NCI-H146 treated with DMSO at 0.1 percent for 48 hours (cell line): Measurements from ENCODE around the gene CAST.
"Not testable (repeated sequence)": the region's sequence is repeated elsewhere in the genome, so short reads cannot be mapped to it uniquely, and the experiment has no call there.

Source experiments
- DNase-seq: peaks from one replicate; lab custom pipeline; 2025; ENCODE audit not compliant: unreplicated experiment; lab: John Stamatoyannopoulos, UW

Gene CAST

DNA sequence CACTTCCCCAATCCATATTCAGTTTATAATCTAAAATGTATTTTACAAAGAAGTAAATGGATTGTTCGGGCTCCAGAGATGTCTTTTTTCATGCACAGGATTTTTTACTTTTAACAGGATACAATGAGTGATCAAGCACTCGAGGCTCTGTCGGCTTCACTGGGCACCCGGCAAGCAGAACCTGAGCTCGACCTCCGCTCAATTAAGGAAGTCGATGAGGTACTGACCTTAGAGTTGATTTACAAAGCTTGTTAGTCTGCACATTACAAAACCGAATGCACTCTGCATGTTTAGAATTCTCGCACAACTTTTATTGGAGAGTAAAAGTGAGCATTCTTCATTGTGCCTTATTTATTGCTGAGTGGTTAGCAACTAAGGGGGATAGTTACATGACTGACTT, 80.4 kb downstream of the CAST start:
- no peak for DNase-seq

- DNase-seq: no peak
Observed at GRCh38 chr5:96743065-96743768, 81.0 kb downstream of the CAST start.

DNA sequence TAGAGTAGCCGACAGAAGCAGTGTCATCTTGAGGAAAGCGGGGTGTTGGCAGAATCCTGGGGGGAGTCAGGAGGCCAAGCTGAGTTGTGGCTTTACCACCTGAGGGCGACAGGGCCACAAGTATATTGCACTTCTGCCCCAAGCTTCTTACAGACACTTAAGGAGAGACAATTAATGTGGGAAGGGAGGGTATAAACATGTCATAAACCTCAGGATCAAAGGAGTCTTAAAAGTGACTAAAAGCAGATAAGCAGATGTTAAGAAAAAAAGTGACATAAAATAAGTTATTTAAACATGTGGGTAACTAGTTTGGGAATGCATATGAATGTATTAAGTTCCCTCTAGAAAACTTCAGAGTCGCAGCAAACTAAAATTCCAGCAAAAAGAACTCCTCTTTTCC, 81.6 kb downstream of the CAST start:
- no peak for DNase-seq

- not testable (repeated sequence) for DNase-seq
Observed at GRCh38 chr5:96744218-96744617, 82.0 kb downstream of the CAST start.

DNA sequence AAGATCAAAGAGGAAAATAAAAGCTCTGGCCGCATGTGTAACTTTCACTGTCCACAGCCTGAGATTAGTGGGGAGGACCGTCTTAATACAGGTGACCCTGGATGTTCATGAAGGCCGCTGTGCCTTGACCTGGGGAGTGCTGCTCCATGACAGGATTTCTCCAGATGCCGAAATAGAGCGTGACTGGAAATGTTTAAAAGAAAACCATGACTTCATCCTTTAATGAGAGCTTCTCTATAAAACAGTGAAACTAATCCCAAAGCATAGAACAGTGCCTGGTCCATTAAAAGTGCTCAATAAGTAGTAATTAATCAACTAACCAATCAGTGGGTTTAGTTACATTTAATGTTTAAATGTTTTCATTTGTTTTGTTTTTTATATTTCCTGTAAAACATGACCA, 82.8 kb downstream of the CAST start:
- DNase-seq: no peak

- DNase-seq: peak; percentile 18
Observed at GRCh38 chr5:96745844-96746531, 83.8 kb downstream of the CAST start.

- DNase-seq: no peak
Observed at GRCh38 chr5:96747720-96748119, 85.5 kb downstream of the CAST start.

GRCh38 chr5:96750110-96750822, 88.1 kb downstream of the CAST start:
- no peak for DNase-seq

GRCh38 chr5:96751203-96752169, 89.3 kb downstream of the CAST start:
- no peak for DNase-seq

DNA sequence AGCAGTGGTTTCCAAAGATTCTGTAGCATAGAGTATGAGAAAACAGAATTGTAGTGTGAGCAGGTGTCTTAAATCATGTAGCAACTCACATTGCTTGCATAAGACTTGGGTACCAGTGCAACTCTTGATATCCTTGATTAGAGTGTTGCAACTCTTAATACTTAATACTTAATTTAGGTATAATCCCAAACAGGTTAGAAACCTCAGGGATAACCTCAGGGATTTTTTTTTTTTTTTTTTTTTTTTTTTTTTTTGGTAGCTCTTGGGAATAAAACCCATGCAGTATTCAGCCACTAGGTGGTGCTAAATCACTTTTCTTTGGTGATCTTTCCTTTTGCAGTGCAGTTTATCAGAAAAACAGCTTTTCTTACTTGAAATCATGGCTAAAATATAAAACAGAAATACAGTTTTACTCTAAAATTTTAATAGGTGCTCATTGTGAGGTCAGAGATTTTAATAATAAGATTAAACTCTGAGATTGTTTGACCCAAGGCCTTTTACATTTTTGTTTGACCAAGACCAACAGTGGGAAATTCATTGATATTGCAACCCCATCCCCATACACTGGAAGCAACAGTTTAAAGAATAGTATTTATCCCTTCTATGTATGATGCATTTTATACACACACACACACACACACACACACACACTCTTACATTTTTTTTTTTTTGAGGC, 90.3 kb downstream of the CAST start:
- peak; percentile 17 for DNase-seq

GRCh38 chr5:96753017-96753397, 90.8 kb downstream of the CAST start:
- no peak for DNase-seq

- no peak for DNase-seq
Observed at GRCh38 chr5:96753848-96754247, 91.7 kb downstream of the CAST start.

DNA sequence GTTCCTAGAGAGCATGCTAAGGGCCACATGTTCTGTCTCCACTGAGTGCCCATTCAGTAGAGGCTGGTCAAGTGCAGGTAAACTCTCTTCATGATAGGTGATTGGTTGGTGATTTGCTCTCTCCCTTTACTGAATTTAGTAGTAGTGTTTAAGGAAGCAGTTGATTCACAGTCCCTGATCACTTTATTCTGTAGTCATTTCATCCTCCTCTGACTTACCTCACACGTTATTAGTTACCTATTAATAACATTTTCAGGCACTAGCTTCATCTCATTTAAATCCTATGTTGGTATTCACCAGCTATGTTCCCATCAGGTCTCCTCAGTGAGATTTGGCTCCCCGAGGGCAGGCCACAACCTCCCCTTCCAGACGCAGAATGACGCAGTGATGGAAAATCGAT, 93.7 kb downstream of the CAST start:
- no peak for DNase-seq

DNA sequence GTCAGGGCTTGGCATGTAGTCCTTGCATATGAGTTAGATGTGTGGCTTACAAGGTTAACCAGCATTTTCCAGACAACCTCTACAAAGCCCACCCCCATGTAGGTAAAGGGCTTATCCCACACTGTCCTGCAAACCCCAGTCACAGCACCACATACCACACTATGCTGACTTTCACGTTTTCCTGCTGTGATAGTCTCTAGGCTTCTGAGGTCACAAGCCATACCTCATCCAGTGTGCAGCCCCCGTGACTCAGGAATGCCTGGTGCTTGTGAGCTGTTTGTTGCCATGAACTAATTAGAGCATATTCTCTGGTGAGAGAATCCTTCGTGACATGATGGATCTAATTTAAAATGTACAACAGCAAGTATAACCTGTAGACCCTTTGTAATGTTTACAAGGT, 94.8 kb downstream of the CAST start:
- no peak for DNase-seq

- DNase-seq: no peak
Observed at GRCh38 chr5:96758621-96759020, 96.4 kb downstream of the CAST start.

DNA sequence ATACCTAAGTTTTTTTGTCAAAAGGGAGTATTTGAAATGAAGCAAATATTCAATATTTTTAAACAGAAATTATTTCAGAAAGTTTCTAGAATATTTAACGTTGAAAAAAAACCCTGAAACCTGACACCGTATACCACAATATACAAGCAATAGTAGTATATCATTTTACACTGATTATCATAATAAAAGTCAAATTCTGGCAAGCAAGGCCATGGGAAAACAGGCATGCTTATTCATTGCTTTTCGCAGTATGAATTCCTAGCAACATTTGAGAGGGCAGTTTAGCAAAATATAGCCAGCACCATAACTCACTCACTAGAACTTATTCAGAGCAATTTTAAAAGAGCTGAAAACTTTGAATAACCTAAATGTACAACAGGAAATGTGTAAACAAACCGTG, 99.4 kb downstream of the CAST start:
- DNase-seq: no peak

DNA sequence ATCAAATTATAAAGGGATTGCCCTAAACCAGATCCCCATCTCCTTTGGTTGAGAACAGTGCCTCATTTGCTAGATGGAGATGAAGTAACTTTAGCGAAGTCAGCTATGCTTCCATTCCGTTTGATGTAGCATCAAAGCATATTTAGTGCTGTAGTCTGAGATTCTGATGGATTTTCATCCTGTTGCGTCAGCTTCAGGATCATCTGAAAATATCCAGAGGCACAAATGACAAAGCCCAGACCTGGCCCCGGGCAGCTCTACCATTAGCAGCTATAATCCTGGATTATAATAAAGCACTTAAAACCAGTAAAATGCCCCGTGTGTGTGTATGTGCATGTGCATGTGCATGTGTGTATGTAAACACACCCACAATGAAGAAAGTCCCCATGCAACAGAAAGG, 100.8 kb downstream of the CAST start:
- no peak for DNase-seq

DNA sequence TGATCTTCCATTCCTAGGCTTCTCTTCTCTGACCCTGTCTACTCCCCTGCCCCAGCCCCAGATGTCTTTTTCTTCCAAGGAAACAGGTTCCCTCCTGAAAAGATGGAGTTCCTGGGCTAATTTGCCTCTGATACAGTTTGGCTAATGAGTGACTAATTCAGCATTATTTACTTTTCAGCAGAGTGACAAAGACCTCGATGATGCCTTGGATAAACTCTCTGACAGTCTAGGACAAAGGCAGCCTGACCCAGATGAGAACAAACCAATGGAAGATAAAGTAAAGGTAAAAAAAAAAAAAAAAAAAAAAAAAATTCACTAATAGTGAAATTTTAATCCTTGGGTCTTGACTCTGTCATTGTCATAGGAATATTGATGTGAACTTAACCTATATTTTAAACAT, 102.9 kb downstream of the CAST start:
- no peak for DNase-seq

GRCh38 chr5:96768708-96769251, 106.6 kb downstream of the CAST start:
- DNase-seq: no peak

DNA sequence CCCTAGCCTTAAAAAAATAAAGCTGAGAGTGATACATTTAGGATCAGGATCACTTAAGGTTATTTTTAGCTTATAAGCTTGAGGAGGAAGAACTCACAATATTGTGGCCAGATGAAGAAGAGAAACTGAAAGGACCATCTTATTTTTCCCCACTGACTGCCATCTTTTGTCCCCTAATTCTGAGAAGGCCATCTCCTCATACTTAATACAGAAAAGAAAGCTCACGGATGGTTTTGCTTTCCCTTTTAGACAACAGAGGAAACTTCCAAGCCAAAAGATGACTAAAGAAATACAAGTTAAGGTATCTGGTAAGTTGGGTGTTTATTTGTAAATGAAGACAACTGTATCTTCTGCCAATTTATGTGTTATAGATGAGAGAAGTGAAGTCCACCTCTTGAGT, 109.2 kb downstream of the CAST start:
- DNase-seq: no peak
